ENCODE results near the gene DCANP1.
A peak's percentile ranks its signal among the peaks of the same experiment; 100 is the strongest.

DCANP1 gene

DNA sequence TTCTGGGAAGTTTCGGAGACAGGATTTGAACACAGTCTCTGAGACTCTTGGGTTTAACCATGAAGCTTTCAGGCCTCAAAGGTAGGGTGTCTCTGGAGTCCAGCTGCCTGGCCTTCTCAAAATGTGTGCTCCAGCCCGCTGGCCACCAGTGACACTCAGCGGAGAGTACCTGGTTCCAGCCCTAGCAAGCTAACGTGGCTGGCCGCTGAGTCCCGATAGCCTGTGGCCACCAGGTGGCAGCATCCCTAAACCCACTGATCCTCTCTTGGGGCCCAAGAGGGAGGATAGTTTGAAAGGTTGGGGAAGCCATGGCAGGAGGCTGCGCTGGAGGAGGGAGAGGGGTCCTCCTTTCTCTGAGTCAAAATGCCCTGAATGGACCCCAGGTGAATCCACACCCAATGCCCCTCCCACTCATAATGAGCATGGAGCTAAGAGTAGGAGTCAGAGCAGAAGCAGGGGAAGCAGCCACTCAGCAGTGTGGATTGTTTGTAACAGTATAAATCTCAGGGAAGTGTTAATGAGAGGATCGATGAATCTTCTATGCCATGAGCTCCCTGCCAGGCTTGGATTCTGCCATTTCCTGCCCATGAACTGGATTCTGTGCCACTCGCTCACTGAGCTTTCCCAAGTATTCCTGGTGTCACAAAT is 10.4 kb upstream of the DCANP1 start:
- DNase-seq = peak in 17 of 58 donors; percentile 7 to 61 (median 20)

DNA sequence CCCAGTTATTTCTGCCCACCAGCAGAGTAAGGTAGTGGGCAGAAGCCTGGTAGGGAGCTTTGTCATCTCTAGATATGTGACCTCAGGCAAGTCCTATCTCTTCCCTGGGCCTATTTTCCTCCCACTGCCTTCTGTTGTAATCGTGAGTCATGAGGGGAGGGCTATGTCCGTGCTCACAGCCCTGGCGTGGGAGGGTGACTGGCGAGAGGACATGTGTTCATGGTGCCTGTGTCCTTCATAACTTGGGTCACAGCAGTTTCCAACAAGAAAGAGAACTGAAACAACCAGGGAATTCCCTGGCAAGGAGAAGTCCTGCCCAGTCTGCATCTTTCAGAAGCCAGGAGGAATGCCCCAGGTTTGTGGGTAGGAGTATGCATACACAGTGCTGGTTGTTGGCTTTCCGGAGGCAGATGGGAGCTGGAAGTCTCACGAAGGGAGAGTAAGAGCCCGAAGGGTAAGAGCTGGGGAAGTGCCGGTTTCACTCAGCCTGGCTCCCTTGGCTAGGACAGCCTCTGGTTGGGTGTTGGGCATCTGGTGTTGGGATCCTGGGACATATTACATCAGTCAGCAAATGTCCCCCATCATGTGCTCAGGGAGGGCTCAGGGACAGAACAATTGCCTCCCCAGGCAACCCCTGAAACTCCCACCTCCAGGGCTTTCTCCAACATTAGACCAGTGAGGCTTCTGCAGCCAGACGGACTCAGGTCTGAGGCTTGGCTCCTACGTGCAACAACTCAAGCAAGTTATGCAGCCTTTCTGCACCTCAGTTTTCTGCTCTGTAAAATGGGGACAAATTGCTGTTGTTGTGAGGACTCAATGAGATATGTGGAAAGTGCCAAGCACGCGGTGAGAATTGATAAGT is 9.3 kb upstream of the DCANP1 start:
- peak in 3 of 58 donors; percentile 17 to 24 (median 23) for DNase-seq

DNA sequence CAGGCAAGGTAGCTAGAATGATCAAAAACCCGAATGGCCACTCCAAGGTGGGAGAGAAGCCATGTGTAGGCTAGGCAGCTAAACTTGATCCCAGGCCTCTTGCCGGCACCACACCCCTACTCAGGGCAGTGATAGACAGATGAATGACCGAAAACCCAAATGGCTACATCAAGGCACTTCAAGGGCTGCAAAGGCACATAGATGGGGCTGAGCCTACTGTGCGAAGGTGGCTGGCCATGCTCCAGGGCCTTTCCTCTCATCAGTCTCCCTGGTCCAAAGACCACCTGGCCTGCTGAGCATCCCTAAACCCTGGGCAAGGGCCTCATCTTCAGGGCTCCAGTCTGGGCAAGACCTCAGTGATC is 8.7 kb upstream of the DCANP1 start:
- DNase-seq = no peak

DNA sequence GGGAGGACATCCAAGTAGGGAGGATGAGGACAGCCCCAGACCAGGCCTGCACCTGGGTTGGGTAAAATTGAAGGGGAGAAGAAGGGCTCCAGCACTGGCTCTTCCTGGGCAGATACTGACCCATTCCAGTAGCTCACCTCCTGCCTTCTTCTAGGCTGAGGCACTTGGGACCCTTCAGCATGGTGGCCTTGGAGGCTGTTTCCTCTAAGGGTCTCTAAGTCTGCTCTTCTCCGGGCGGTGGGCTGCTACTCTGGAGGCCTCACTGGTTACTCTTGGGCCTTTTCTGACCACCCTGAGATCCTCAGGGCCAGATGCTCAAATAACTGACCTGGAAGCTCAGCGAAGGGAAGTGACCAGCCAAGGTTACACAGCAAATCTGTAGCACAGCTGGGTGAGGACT is 7.8 kb upstream of the DCANP1 start:
- no peak for DNase-seq

DNA sequence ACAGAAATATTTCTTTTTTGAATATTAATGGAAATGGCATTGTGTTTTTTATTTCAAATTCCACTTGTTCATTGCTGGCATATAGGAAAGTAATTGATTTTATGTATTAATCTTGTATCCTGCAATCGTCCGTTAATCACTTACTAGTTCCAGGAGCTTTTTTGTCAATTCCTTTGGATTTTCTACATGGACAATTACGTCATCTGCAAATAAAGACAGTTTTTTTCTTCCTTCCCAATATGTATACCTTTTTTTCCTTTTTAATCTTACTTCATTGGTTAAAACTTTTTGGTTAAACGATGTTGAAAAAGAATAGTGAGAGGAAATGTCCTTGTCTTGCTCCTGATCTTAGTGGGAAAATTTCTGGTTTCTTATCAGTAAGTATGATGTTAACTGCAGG is 6.5 kb upstream of the DCANP1 start:
- DNase-seq = no peak

DNA sequence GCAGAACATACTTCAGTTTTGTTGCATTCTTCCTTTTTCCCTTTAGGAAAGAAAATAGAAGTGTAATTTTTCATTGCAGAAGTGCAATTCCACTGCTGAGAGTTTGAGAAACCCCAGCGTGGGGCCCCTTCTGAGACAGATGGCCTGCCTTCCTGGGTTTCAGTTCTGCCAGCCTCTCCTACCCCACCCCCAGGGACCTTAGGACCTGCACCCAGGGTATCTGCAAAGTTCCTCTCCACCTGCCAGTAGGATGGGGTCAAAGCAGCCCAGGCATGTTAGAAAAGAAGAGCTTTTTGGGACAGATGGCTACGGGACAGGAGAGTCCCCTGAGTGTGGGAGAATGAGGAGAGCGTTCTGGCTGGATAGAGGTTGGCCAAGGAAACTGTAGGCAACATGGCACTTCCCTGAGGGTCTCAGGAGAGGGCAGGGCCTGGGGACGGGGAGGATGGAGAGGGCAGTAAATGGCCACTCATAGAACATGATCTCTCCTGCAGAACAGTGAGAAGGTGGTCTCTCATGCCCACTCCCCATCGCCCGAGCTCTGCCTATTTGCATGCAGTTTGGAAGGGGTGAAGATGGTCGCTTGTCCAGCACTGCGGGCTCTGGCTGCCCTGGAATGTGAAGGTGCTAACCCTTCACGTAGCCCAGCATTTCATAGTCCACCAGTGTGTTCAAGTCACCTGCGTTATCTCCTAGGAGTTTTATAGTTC is 5.3 kb upstream of the DCANP1 start, which contains the start of gene TIFAB:
Gene TIFAB (minus strand): TSS at position 31 of the 710 bp plus-strand sequence. CDS start 2,412 bp downstream, outside the sequence.
- DNase-seq = no peak

DNA sequence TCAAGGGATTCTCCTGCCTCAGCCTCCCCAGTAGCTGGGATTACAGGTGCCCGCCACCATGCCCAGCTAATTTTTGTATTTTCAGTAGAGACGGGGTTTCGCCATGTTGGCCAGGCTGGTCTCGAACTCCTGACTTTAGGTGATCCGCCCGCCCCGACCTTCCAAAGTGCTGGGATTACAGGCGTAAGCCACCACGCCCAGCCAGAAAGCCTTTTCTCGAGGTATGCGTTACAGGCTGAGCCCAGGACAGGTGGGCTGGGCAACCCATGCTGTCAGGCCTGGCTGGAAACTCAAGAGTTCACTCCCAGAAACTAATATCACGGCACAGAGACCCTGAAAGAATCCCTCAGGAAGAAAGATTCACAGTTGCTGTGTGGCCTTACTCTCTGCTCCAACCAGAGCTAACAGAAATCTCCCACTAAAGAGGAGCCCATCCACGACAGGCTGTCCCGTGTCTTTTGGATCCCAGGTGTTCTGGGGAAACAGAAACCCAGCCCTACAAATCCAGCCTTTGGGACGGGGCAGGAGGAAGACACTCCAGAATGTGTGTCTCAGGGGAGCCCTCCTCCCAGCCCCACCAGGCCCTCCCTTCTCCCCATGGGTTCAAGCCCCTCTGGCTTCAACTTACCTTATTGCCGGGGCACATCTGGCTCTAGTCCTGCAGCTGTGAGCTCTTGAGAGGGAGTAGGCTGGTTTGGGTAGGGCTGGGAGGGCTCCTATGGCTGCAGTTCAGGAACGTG is 4.6 kb upstream of the DCANP1 start:
- no peak for DNase-seq

DNA sequence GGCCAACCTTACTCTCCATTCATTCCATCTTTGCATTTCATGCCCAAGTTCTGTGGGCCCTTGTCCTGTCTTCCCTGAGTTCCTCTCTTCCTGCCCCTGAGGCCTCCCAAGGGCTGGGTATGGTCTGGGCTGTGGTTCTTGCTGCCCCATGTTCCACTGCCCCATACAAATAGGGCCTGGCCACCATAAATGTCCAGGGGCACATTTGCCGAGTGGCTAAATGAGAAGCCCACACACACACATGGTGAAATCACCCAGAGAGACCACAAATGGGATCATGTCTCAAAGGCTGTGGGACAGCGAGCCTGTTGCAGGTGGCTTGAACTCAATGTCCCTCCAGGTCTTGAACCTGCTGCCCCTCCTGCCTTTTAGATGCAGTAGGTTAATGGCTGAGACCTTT is 3.8 kb upstream of the DCANP1 start:
- DNase-seq = no peak

DNA sequence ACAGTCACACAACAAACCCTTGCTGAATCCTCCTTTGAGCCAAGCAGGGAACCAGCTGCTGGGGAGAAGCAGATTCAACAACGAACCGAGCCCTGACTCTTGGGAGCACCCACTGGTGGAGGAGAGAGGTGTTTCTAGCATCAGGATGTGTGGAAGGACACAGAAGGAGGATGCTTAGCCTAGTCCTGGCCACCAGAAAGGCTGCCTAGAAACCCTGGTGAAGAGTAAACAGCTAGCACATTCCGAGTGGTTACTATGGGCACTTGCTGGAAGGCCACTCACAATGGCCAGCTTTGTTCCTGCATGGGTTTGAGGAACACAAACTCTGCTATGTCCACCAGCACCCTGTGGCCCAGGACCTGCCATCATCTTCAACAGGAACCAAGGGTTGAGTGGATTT is 3.2 kb upstream of the DCANP1 start:
- DNase-seq = peak in 2 of 58 donors; percentile 28 to 30

DNA sequence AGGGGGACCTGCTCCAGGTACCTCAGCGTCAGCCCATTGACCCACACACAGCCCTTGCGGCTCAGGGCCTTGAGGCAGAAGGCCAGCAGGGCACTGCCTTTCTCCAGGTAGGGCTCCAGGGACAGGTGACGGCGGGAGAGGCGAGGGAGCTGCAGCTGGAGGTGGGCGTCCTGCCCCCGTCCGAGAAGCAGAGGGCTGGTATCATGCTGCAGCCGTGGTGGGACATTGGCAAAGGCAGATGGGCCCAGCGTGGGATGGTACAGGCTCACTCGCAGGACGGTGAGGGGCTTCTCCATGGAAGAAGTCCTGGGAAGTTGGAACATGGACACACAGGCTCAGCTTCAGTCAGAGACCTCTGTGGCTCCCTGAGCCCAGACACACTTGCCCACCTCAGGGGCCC is 2.5 kb upstream of the DCANP1 start:
- DNase-seq = no peak

DNA sequence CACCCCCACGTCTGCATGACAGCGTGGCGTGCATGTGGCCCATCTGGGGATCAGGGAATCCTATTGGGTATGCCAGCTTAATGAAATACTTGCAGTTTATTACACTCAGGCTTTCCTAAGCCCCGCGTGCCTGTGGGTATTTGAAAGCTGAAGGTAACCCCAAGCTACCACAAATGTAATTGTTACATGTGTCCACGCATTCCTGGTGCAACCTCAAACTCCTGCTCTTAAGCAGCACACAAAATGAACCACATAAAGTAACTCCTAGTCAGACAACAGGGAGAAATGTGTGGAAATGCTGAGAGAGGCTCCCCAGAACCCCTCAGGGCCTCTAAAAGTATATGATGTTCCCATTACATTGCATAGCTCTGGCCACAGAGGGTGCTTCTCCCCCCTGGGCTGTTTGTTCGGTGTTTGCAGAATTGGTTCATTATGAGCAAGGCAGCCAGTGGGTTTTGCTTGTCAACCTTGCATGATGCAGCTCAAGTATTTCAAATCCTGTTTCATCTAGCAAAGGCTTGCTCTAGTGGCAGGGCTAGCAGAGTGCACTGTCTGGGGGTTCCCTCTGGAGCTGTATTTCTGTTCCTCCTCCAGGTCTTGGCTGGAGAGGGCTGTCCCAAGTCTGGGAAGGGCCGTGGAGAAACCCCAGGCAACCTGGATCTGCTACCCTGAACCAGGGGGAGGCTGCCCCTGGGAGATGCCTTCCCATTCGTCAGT is 1.8 kb upstream of the DCANP1 start:
- DNase-seq = no peak

DNA sequence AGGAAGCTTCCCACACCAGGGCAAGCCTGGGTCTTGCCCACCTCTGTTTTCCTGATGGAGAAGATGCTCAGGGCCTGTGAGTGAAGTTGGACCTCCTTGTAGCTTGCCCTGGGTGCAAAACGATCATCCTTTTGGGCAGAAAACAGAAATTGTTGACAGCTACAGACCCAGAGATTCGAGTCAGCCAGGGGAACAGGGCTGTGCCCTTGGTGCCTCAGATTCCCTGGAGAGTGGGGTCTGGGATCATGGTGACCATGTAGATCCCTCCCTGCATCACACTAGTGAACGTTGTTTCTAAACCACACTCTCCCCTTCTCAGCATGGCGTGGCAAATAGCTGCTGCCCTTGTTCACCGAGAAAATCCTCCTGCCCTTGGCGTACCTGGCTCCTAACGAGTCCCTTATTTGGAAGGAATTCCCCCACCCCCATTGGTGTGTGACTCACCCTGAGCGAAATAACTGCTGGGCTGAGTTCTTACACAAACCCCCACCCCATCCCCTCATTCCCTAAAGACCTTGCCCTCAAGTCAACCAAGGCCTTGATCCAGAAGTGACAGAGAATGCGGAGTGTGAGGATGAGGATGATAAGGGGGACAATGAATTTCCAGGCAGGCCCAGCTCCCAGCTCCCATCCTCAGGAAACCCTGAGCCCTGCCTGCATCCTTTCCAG is 1.1 kb upstream of the DCANP1 start:
- no peak for DNase-seq

DNA sequence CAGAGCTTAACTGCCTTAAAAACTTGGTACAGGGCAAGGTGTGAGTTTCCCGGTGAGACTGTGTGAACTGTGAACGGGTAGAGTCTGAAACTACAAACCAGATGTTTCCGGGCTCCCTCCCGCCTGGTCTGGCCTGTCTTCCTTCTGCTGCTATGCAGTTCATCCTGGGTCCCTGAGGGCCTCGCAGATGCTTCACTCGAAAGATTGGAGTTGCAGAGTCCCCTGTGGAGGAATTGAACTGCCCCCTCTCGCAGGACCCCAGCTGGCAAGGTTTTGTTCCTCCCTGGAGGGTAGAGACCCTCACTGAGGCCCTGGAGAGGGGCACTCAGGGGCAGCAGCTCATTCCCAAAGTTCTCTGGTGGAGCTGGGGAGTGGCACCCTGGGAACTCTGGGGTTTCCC is 533 bp downstream of the DCANP1 start:
- no peak for DNase-seq

DNA sequence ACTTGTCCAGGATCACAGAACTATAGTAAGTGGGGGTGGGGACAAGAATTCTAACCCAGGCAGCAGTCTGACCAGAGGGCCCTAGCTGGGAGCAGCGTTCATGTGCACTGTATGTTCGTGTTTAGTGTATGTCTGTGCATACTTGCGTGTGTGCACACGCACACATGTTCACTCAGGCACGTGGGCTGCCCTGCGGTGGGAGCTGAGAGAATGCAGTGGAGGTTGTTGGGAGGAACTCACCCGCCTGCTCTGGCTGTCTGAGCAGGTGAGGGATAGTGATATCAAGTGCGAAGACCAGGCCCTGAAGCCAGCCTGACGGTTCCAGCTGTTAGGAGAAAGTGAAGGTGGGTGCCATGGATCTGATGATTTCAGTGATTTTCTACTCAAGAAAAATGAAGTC is 942 bp downstream of the DCANP1 start:
- no peak for DNase-seq

DNA sequence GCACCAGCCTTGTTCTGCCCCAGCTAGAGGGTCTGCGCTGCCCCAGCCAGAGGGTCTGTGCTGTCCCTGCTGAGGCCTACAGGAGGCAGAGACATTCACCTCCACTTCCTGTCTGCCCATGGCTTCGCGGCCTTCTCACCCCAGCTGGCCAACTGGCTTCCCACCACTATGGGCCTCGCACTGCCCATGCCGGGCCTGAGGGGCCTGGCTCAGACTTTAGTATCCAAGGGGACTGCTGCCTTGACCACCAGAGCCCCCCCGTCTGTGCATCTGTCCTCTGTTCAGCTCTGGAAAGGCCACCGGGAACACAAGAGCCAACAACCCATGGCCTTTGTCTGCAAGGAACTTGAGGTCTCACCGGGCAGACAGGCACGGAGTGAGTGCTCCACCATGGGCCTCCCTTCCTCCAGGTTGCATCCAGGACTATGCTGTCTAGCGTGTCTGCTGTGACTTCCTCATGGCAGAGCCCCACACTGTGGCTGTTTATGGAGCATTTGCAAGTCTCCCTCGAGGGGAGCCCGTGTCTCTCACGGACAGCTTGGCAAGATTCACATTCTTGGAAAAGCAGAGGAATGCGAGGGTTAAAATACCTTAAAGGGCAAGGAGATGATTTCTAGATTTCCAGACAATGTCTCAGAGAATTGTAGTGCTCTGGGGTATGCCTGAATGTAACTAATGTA is 1.7 kb downstream of the DCANP1 start:
- DNase-seq = no peak

DNA sequence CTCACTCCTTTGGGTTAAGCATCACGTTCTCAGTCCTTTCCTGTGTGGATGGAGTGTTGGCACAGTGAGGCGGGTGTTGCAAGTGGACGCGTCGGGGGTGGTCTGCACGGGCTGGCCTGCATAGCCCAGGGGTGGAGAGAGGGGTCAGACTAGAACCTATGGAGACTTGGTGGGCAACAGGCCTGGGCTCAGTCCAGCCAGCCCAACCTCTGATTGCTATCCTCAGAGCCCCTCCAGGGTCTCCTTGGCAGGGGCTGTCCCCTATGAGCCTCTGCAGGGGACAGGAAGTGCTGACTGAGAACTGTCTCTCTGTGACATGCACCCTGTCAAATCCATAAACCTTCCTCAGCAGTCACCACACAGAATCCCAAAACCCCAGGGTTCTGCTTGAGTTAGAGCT is 2.3 kb downstream of the DCANP1 start:
- DNase-seq = no peak

DNA sequence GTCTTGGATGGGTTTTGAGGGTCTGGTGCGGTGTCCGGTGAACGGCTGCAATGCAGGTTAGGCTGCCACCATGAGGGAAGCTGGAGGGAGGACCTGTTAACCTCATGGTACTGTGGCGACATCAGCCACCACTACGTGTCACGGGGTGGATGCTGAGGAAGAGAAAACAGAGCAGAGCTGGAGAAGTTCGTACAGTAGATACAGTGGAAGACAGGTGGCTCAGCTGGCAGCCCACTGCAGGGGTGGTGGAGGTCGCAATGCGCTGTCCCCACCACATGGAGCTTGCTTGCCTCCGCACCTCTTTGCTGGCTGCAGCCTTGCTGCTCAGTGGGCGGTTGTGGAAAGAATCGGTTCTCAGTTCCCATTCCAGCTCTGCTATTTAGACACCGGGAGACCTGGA is 2.8 kb downstream of the DCANP1 start:
- DNase-seq = no peak

DNA sequence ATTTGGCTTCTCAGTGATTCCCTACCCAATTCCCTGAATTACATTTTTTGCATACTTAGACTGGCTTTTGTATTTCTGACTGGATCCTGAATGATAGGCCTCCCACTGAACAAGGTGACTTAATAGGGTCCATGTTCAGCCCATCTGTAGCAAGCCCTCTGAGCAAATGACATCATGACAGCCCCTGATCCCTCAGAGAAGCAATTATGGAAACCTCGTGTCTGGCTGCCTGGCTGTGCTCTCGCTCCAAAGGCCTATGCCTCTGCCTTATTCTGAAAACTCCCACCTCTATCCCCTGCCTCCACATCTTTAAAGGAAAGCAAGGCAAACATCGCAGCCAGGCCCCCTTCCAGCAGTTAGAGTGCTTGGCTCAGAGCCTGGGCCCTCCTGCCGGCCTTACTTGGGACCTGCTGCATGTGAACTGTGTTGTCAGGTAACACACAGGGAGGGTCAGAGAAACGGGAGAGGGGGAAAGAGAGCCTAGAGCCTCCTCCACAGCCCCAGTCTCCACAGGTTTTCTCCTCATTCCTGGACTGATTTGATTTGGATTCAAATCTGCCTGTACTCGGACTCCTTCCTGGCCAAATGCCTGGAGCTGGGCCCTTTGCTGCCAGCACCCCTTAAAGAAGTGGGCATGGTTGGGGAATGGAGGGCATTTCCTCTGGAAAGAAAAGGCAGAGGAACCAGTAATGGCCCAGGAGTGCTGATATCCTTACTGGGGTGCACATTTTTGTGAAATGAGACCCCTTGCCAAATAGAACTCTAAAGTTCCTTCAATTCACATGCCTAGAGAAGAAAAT is 3.8 kb downstream of the DCANP1 start:
- DNase-seq = no peak
